ENCODE measurements around the gene ACBD3.

- TF ChIP-seq POLR2A (IDR thresholded peaks at IDR 0.05; ENCODE audit: extremely low read depth, insufficient read length) (no peak), MAX (IDR thresholded peaks at IDR 0.05; ENCODE audit: low read depth, low read length) (0 out of 2 replicates have a peak, but pooled peaks have one; percentile 11)
- TF ChIP-seq, protein P1, sequence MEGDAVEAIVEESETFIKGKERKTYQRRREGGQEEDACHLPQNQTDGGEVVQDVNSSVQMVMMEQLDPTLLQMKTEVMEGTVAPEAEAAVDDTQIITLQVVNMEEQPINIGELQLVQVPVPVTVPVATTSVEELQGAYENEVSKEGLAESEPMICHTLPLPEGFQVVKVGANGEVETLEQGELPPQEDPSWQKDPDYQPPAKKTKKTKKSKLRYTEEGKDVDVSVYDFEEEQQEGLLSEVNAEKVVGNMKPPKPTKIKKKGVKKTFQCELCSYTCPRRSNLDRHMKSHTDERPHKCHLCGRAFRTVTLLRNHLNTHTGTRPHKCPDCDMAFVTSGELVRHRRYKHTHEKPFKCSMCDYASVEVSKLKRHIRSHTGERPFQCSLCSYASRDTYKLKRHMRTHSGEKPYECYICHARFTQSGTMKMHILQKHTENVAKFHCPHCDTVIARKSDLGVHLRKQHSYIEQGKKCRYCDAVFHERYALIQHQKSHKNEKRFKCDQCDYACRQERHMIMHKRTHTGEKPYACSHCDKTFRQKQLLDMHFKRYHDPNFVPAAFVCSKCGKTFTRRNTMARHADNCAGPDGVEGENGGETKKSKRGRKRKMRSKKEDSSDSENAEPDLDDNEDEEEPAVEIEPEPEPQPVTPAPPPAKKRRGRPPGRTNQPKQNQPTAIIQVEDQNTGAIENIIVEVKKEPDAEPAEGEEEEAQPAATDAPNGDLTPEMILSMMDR (IDR thresholded peaks at IDR 0.05; ENCODE audit: low read depth, low read length), result peak; percentile 50
These were observed 4.4 kb downstream of the ACBD3 start for GRCh38 chr1:226181996-226182714.

Data from NB4 (cell line).